CD14-positive monocyte (primary cell): ENCODE results near the gene ARFGEF3. TPM values are rescaled to one million over a fixed set of nuclear protein-coding genes. Genes with fewer than 3 reads are reported as not detected.

Experiments used
- DNase-seq, 3 donors: peaks; one replicate each; pipeline ENCODE4 v3.0.0-alpha.2; 2011 to 2022
- H2AFZ ChIP-seq: 2 replicates; pipeline ENCODE4 v1.6.0; 2012; ENCODE audit warnings: mild to moderate bottlenecking, low read depth, low read length, inconsistent platforms; ENCODE audit not compliant: insufficient read depth, poor library complexity, severe bottlenecking
- H3K27ac ChIP-seq, 2 donors: 1 replicate in 1 of 2; 2 replicates in 1 of 2; pipeline ENCODE4 v1.5.1; 2012 to 2013; ENCODE audit warnings: low read length in 2 of 2, control low read depth in 1 of 2, inconsistent platforms in 1 of 2, low read depth in 1 of 2, mild to moderate bottlenecking in 1 of 2
- H3K27me3 ChIP-seq, 2 donors: one replicate each; pipeline versions ENCODE4 v1.6.0 to v1.6.1; 2011 to 2013; ENCODE audit warnings: low read length in 2 of 2; ENCODE audit not compliant: control insufficient read depth in 2 of 2, insufficient read depth in 2 of 2
- H3K36me3 ChIP-seq, 2 donors: replicated peaks in 1 of 2; 1 replicate in 1 of 2; 2 replicates in 1 of 2; pipeline versions ENCODE4 v1.5.1 to v1.6.1; 2012 to 2013; ENCODE audit warnings: low read length in 2 of 2, control low read depth in 1 of 2, inconsistent platforms in 1 of 2, mild to moderate bottlenecking in 1 of 2; ENCODE audit not compliant: insufficient read depth in 2 of 2, control insufficient read depth in 1 of 2
- H3K4me1 ChIP-seq, 2 donors: 1 replicate in 1 of 2; 2 replicates in 1 of 2; pipeline versions ENCODE4 v1.5.1 to v1.6.1; 2012 to 2013; ENCODE audit warnings: low read length in 2 of 2, control low read depth in 1 of 2, inconsistent platforms in 1 of 2, mild to moderate bottlenecking in 1 of 2, moderate library complexity in 1 of 2; ENCODE audit not compliant: insufficient read depth in 2 of 2, control insufficient read depth in 1 of 2
- H3K4me2 ChIP-seq: replicated peaks from 2 replicates; pipeline ENCODE3; 2012; ENCODE audit warnings: low read length, moderate library complexity, mild to moderate bottlenecking; ENCODE audit not compliant: poor library complexity, severe bottlenecking; ENCODE audit errors: extremely low read depth
- H3K4me3 ChIP-seq, 3 experiments: fragments of 200-600 bp in 1 of 3; sonication (generic) in 1 of 3; replicated peaks in 1 of 3; 1 replicate in 2 of 3; 2 replicates in 1 of 3; pipeline ENCODE4 v1.5.1; 2011 to 2013; ENCODE audit warnings: low read length in 3 of 3, mild to moderate bottlenecking in 3 of 3, control low read depth in 2 of 3, low read depth in 2 of 3, inconsistent platforms in 1 of 3, moderate library complexity in 1 of 3
- H3K79me2 ChIP-seq: 2 replicates; pipeline ENCODE4 v1.6.0; 2012; ENCODE audit warnings: mild to moderate bottlenecking, control low read depth, inconsistent platforms, low read length, moderate library complexity; ENCODE audit not compliant: insufficient read depth
- H3K9ac ChIP-seq: 2 replicates; pipeline ENCODE4 v1.6.0; 2017; ENCODE audit warnings: low read length, mild to moderate bottlenecking; ENCODE audit not compliant: insufficient read depth, poor library complexity, severe bottlenecking
- H3K9me3 ChIP-seq, 2 donors: replicated peaks in 1 of 2; 1 replicate in 1 of 2; 2 replicates in 1 of 2; pipeline versions ENCODE4 v1.5.1 to v1.6.1; 2012 to 2013; ENCODE audit warnings: low read length in 2 of 2, control low read depth in 1 of 2; ENCODE audit not compliant: control insufficient read depth in 1 of 2, insufficient read depth in 1 of 2
- H4K20me1 ChIP-seq: 2 replicates; pipeline ENCODE4 v1.6.0; 2012; ENCODE audit warnings: mild to moderate bottlenecking, low read length, control low read depth, moderate library complexity; ENCODE audit not compliant: insufficient read depth
- H3K27ac Mint-ChIP-seq, 7 donors: one replicate each; pipeline ENCODE4 v1.8.0; 2020; ENCODE audit warnings: mild to moderate bottlenecking in 7 of 7, mixed read lengths in 7 of 7, moderate library complexity in 6 of 7, inconsistent platforms in 2 of 7
- H3K27me3 Mint-ChIP-seq, 3 donors: one replicate each; pipeline ENCODE4 v1.8.0; 2021 to 2022; ENCODE audit warnings: low read depth in 3 of 3, mild to moderate bottlenecking in 3 of 3, mixed read lengths in 3 of 3, moderate library complexity in 3 of 3, inconsistent platforms in 1 of 3
- H3K36me3 Mint-ChIP-seq, 2 donors: one replicate each; pipeline ENCODE4 v1.8.0; 2020; ENCODE audit warnings: mixed read lengths in 2 of 2, inconsistent platforms in 1 of 2, mild to moderate bottlenecking in 1 of 2
- H3K4me1 Mint-ChIP-seq: one replicate; pipeline ENCODE4 v1.8.0; 2020; ENCODE audit warnings: mild to moderate bottlenecking, mixed read lengths
- H3K4me3 Mint-ChIP-seq, 2 donors: one replicate each; pipeline ENCODE4 v1.8.0; 2020; ENCODE audit warnings: mild to moderate bottlenecking in 2 of 2, mixed read lengths in 2 of 2, moderate library complexity in 1 of 2
- H3K9me3 Mint-ChIP-seq, 7 donors: one replicate each; pipeline ENCODE4 v1.8.0; 2020 to 2022; ENCODE audit warnings: mixed read lengths in 7 of 7, mild to moderate bottlenecking in 6 of 7, moderate library complexity in 6 of 7, inconsistent platforms in 2 of 7
- WGBS: methylation state at CpG from one replicate; pipeline ENCODE4 v1.1.5; 2013; ENCODE audit warnings: missing lambda C conversion rate; ENCODE audit not compliant: insufficient coverage; 5-methylcytosine and 5-hydroxymethylcytosine counted together
- intact Hi-C, 2 donors: fragments of 100-400 bp; cut with micrococcal nuclease; formaldehyde crosslinking; loops; one replicate each; pipeline versions ENCODE4 v1.15.0 to v1.15.1; 2023
- polyA plus RNA-seq, 3 donors: library from polyadenylated mRNA; depleted of rRNA in 1 of 3; unstranded in 2 of 3; stranded (reverse) in 1 of 3; fragments of 300-500 nt in 2 of 3; fragments of >200 nt in 1 of 3; fragmentation: Illumina TruSeq in 2 of 3; gene quantifications; 1 replicate in 2 of 3; 2 replicates in 1 of 3; pipeline ENCODE4 v1.2.3, GENCODE V29; 2012 to 2021
- TF ChIP-seq, protein P1 (sequence below): fragments of 200-600 bp; IDR thresholded peaks from one replicate; pipeline ENCODE4 v1.8.0; 2022; ENCODE audit warnings: antibody characterized with exemption, mild to moderate bottlenecking

Gene ARFGEF3
- polyA plus RNA-seq, 3 donors: not detected

DNA sequence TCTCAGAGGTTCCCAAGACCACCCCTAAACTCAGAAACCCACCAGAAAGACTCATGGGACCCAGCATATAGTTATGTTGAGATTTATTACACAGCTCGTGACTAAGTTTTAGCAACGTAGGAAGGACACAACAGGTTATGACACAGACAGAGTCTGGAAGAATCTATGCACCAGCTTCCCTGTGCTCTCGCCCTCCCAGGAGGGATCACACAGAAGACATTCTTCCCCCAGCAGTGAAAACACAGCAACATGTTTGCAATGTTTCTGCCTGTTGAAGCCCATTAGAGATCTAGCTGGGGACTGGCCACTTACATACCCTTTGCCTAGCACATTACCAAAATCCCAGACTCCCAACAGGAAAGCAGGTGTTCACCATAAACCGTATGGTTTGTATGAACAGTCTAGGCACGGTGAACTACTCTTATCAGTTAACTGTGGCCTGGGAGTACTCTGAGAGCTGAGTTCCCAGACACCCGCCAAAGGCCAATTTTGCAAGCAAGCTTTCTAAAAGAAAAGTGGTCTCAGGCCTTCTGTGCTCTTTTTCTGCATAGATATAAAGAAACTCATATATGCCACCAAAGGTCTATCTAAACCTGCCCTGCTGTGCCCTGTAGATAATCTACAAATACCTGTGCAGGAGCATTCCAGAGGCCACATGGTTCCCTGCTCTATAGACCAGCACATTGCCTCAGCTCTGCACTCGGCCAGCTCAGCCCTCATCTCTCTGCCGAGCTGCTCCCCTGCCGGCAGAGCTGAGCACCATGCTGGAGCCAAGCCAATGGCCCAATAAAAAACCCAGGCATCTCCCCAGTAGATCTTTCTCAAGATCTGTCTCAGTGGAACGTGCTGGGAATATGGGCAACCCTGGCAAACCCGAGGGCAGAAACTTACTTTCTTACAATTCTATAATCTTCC, 146.3 kb downstream of the ARFGEF3 start:
- H3K4me1 ChIP-seq: no peaks in the 10 kb centered on the region
- no peak overlapping the region for H3K4me3 ChIP-seq
- Mint-ChIP-seq H3K27me3 (peaks cover 0 to 4% (median 0%) of the 10 kb centered on the region in 3 donors), H3K36me3 (no peaks in the 10 kb centered on the region), H3K27ac (no peak overlapping the region), H3K4me1 (no peaks in the 10 kb centered on the region), H3K4me3 (no peak overlapping the region), H3K9me3 (peaks cover 0 to 2% (median 0%) of the 10 kb centered on the region in 7 donors)
- no peak for DNase-seq
- no peaks in the 10 kb centered on the region for H3K36me3 ChIP-seq
- no peaks in the 10 kb centered on the region for H3K9me3 ChIP-seq
- 84% methylated on average over 8 of the region's 11 CpGs for WGBS
- intact Hi-C loops: no loop called here
- no peak overlapping the region for H2AFZ ChIP-seq
- H3K9ac ChIP-seq: no peak overlapping the region
- no peaks in the 10 kb centered on the region for H4K20me1 ChIP-seq
- no peaks in the 10 kb centered on the region for H3K79me2 ChIP-seq
- no peak overlapping the region for H3K27ac ChIP-seq
- H3K27me3 ChIP-seq: no peaks in the 10 kb centered on the region
- H3K4me2 ChIP-seq: no peak overlapping the region
- TF ChIP-seq, protein P1, sequence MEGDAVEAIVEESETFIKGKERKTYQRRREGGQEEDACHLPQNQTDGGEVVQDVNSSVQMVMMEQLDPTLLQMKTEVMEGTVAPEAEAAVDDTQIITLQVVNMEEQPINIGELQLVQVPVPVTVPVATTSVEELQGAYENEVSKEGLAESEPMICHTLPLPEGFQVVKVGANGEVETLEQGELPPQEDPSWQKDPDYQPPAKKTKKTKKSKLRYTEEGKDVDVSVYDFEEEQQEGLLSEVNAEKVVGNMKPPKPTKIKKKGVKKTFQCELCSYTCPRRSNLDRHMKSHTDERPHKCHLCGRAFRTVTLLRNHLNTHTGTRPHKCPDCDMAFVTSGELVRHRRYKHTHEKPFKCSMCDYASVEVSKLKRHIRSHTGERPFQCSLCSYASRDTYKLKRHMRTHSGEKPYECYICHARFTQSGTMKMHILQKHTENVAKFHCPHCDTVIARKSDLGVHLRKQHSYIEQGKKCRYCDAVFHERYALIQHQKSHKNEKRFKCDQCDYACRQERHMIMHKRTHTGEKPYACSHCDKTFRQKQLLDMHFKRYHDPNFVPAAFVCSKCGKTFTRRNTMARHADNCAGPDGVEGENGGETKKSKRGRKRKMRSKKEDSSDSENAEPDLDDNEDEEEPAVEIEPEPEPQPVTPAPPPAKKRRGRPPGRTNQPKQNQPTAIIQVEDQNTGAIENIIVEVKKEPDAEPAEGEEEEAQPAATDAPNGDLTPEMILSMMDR: no peak

GRCh38 chr6:138308731-138309110, 147.0 kb downstream of the ARFGEF3 start:
- no peak for DNase-seq
- intact Hi-C loops: no loop called here
- H3K79me2 ChIP-seq: no peaks in the 10 kb centered on the region
- no peak overlapping the region for H2AFZ ChIP-seq
- no peak overlapping the region for H3K4me3 Mint-ChIP-seq
- no peak overlapping the region for H3K27ac Mint-ChIP-seq
- no peaks in the 10 kb centered on the region for H3K36me3 Mint-ChIP-seq
- no peak overlapping the region for H3K27ac ChIP-seq
- no peaks in the 10 kb centered on the region for H3K4me1 Mint-ChIP-seq
- no peak overlapping the region for H3K9ac ChIP-seq
- H3K27me3 ChIP-seq: no peaks in the 10 kb centered on the region
- H4K20me1 ChIP-seq: no peaks in the 10 kb centered on the region
- H3K36me3 ChIP-seq: no peaks in the 10 kb centered on the region
- no peaks in the 10 kb centered on the region for H3K9me3 ChIP-seq
- peaks cover 0 to 2% (median 0%) of the 10 kb centered on the region in 3 donors for H3K27me3 Mint-ChIP-seq
- H3K4me1 ChIP-seq: no peaks in the 10 kb centered on the region
- no CpG with 5 or more reads among the region's 1 CpG for WGBS
- H3K4me3 ChIP-seq: no peak overlapping the region
- no peak overlapping the region for H3K4me2 ChIP-seq
- peaks cover 0 to 2% (median 0%) of the 10 kb centered on the region in 7 donors for H3K9me3 Mint-ChIP-seq
- TF ChIP-seq, protein P1: no peak
